Midbrain (tissue), 1 donor: ENCODE results near the gene CCND1.
"Not testable (repeated sequence)": the region's sequence is repeated elsewhere in the genome, so short reads cannot be mapped to it uniquely, and the experiment has no call there.

ENCODE experiments used
- DNase-seq: peaks from one replicate; lab custom pipeline; 2025; lab: John Stamatoyannopoulos, UW

The CCND1 gene

GRCh38 chr11:69617682-69618081 is 23.3 kb upstream of the CCND1 start:
- DNase-seq = no peak

- DNase-seq = no peak
These were observed 22.7 kb upstream of the CCND1 start for GRCh38 chr11:69618237-69618636.

GRCh38 chr11:69620683-69621290 is 20.2 kb upstream of the CCND1 start:
- DNase-seq = no peak

- DNase-seq = not testable (repeated sequence)
These were observed 18.8 kb upstream of the CCND1 start for GRCh38 chr11:69622097-69622681.

GRCh38 chr11:69624293-69624692 is 16.7 kb upstream of the CCND1 start:
- DNase-seq = no peak

- no peak for DNase-seq
These were observed 15.5 kb upstream of the CCND1 start for GRCh38 chr11:69625476-69625875.

GRCh38 chr11:69627551-69627950 is 13.4 kb upstream of the CCND1 start:
- DNase-seq = no peak

- DNase-seq = no peak
These were observed 10.9 kb upstream of the CCND1 start for GRCh38 chr11:69630017-69630416.

GRCh38 chr11:69630424-69630823 is 10.5 kb upstream of the CCND1 start:
- no peak for DNase-seq

- no peak for DNase-seq
These were observed 8.1 kb upstream of the CCND1 start for GRCh38 chr11:69632900-69633299.

- no peak for DNase-seq
These were observed 6.9 kb upstream of the CCND1 start for GRCh38 chr11:69634069-69634468.

GRCh38 chr11:69634590-69634989 is 6.4 kb upstream of the CCND1 start:
- no peak for DNase-seq

GRCh38 chr11:69635195-69635594 is 5.8 kb upstream of the CCND1 start:
- DNase-seq = no peak

- DNase-seq = no peak
These were observed 5.0 kb upstream of the CCND1 start for GRCh38 chr11:69635804-69636511.

GRCh38 chr11:69636512-69637197 is 4.3 kb upstream of the CCND1 start:
- DNase-seq = peak; percentile 60

- DNase-seq = no peak
These were observed 3.6 kb upstream of the CCND1 start for GRCh38 chr11:69637198-69637940.

GRCh38 chr11:69637941-69638871 is 2.8 kb upstream of the CCND1 start:
- no peak for DNase-seq

- peak; percentile 64 for DNase-seq
These were observed 1.8 kb upstream of the CCND1 start for GRCh38 chr11:69638941-69639681.

- no peak for DNase-seq
These were observed 1.1 kb upstream of the CCND1 start for GRCh38 chr11:69639831-69640230.

GRCh38 chr11:69640260-69640994 is 529 bp upstream of the CCND1 start:
- no peak for DNase-seq
